GM21447 (cell line): Measurements from ENCODE around the gene CUBN.

ENCODE experiments used
- ATAC-seq: cut with Tn5 transposase; IDR thresholded peaks from one replicate; pipeline ENCODE4 v1.9.1; 2021; ENCODE audit not compliant: unreplicated experiment

Gene CUBN

DNA sequence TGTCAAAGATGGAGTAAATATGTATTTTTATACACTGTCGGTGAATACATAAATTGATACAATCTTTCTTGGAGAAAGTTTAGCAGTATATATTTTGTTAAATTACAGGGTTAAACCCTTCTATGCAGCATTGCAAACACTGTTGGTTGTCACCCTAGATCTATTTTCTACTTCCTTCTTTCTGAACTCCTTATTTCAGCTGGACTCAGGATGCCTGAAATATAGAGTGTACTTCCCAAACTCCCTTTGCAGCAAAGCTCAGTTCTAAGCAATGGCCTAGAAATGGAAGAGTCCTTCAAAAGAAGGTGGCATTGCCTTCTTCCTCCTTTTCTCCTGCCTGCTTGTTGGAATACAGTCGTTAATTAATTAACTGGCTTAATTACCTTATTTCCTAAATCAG, 20.6 kb downstream of the CUBN start:
- ATAC-seq, result no peak

DNA sequence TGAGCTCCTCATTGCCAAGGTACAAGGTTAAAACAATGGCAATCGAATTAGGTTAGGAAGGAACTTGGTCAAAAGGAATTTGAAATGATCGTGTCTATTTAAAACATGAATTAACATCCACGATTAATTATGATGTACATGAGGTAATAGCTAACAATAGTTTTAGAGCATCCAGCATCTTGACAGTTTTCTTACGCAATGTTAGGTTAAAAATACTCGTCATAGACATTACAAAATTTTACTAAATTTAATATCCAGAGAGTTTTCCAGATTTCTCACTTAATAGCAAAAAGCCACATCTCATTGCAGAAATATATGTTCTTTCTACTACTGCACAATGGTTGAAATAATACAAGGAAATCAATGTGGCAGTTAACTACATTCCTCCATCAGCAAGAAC, 22.6 kb downstream of the CUBN start:
- no peak for ATAC-seq

DNA sequence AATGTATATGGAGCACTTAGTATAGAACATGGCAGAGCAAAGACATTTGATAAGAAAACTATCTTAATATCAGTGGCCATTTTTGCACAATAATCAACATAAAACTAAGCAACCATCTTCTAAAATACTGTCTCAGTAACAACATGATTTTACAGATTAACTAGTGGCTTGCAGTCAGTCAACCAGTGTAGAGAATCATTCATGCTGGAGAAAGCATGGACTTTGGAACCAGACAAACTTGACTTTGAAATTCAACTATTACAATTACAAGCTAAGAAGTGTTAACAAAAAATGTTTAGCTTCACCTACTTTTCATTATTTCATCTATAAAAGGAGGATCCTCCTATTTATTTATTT, 27.7 kb downstream of the CUBN start:
- no peak for ATAC-seq

DNA sequence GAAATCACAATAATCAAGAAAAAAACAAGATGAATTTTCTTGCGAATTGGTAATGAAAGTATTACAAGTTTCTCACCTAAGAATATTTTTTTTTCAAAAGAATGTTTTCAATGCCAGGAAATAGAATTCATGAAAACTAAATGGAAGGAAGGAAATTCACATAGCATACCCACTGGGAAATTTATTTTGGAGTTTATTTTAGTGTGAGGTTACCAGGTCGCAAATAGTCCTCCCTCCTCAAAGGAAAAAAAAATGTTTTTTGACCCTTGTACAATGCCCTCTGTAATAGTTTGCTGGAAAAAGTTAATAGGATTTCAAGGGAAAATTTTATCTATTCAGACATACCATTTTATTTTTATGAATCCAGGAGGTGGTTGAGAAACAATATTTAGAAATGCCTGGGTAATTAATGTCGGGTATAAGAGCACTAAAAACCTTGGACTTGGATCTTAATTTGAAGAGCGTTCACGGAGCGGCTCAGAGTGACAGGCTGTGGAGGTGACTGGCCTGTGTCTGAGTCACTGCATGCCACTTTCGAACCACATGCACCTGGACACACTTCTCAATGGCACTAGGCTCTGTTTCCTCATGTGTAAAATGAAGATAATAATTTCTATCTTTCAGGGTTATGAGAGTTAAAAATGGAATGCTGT, 28.2 kb downstream of the CUBN start:
- ATAC-seq, result no peak

DNA sequence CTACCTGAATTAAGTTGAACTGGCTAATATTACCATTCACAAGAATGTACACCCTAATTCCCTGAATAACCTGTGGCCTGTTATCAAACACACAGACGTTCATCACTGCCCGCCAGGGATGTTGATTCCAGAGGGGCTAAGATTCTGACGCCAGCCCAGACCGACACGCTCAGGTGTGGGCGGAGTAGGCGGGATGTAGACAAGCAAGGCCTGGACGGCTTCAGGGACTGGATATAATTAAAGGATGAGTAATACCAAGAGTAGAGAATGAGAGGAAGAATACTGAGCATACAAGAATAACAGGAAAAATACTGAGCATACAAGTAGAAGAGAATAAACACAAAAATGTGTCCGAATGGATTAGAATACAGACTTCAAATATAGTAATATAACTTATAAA, 29.0 kb downstream of the CUBN start:
- ATAC-seq, result no peak

DNA sequence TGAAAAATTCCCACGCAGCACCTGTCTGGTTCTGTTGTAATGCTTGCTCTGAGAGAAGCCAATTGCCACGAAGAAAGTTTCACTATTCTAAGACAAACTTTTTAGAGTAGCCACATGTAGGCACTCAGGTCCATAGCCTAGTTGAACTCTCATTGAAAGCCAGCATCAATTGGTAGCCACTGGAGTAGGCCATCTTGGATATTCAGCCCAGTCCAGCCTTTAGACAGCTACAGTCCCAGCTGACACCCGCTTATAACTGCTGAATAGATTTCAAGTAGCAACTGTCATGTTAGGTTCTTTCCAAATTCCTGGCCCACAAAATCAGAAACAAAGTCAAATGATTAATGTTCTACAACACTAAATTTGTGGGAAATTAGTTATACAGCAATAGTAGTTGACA, 31.6 kb downstream of the CUBN start:
- no peak for ATAC-seq

DNA sequence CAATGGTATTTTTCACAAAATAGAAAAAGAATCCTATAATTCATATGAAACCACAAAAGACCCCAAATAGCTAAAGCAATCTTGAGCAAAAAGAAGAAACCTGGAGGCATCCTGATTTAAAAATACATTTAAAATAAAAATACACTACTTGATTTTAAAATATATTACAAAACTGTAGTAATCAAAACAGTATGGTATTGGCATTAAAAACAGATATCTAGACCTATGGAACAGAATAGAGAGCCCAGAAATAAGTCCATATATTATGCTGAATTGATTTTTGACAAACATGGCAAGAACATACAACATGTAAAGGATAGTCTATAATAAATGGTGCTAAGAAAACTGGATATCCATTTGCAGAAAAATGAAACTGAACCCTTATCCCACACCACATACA, 34.8 kb downstream of the CUBN start:
- no peak for ATAC-seq

DNA sequence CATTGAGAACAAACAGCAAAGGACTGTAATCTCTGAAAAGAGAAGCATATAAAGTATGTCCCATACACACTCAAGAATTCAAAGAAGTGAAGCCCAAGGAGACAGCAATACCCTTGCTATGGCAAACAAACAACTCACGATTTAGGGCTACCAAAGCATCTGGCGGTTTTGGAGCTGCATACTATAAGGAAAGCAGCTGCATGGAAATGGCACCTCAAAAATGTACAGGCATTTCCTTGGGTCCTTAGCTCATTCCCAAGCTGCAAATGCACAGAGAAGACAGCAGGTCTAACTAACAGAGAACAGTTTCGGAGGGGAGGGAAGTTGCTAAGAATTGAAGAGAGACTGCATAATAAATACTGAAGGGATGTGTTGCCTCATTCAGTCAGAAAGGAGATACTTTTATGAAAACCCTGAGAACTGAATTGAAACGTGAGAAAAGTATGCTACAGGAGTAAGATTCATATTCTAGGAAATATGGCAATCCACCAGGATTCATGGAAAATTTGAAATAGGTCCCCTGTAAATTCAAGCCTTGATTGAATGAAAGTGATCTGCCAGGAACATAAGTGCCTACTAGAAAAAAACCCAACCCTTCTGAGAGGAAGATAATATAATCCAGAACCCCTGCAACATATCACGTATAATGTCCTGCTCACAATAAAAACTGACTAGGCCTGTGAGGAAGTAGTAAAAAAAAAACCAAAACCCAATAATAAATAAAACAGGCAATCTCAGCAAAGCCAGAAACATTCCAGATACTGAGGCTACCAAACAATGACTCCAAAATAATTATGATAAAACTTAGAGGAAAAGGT, 36.4 kb downstream of the CUBN start:
- ATAC-seq, result no peak

DNA sequence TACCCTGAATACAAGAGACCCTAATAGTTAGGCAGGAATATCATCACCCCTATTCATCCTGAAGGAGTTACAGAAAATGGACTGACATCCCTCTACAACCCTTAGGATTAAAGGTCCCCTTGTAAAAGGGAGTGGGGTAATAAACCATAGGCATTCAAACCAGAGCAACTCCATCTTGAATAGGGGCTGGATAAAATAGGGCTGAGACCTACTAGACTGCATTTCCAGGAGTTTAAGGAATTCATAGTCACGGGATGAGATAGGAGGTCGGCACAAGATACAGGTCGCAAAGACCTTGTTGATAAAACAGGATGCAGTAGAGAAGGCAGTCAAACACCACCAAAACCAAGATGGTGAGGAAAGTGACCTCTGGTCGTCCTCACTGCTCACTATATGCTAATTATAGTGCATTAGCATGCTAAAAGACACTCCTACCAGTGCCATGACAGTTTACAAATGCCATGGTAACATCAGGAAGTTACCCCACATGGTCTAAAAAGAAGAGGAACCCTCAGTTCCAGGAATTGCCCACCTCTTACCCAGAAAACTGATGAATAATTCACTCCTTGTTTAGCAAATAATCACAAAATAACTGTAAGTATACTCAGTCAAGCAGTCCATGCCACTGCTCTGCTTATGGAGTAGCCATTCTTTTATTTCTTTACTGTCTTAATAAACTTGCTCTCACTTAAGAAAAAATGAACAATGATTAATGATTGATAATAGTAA, 37.2 kb downstream of the CUBN start:
- ATAC-seq, result no peak

DNA sequence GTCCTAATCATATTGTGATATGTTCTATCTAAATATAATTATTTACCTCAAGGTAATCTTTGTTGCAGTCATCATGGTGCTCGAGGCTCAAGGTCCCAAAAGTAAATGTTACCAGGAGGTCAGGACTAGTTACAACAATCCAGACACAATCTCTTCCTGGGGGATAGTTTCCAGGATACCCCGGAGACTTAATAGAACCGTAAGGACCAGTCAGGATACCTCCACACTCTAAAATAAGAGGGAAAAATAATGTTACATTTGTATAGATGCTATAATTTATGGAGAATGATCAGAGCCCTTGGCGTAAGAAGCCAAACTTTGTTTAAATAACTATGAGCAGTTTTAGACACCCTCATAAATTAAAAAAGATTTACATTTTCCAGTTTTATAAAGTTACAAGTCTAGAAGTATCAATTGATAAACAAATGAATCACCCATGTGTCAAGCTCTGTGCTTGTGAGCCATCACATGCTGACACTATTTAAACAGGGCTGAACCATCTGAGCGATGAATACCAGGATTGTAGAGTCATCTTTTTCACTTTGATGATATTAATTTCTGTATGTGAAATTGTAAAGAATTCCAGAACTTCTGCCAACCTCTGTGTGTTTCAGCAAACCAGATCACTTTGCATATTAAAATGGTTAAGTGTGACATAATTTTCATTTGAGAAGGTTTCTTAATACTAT, 41.3 kb downstream of the CUBN start:
- ATAC-seq, result no peak

DNA sequence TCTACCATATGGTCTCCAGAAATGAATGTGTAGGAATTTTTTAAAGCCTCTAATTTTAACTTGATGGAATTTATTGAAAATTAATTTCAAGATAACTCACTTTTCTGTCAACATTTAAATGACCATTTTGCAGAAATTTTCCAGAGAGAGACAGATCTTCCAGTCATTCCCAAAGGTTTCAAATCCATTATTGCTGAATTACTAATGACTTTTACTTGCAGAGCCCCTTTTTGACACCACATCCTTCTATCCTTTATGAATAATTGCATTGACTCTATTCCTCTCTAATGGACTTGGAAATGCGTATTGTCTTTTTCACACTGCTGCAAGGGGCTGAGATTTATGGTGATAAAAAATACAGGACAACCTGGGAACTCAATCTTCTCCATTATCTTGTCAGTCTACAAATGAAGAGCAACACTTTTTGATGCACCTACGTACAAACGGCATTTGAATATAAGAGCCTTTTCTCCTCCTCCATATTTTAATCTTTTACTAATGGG, 42.7 kb downstream of the CUBN start:
- ATAC-seq, result no peak

DNA sequence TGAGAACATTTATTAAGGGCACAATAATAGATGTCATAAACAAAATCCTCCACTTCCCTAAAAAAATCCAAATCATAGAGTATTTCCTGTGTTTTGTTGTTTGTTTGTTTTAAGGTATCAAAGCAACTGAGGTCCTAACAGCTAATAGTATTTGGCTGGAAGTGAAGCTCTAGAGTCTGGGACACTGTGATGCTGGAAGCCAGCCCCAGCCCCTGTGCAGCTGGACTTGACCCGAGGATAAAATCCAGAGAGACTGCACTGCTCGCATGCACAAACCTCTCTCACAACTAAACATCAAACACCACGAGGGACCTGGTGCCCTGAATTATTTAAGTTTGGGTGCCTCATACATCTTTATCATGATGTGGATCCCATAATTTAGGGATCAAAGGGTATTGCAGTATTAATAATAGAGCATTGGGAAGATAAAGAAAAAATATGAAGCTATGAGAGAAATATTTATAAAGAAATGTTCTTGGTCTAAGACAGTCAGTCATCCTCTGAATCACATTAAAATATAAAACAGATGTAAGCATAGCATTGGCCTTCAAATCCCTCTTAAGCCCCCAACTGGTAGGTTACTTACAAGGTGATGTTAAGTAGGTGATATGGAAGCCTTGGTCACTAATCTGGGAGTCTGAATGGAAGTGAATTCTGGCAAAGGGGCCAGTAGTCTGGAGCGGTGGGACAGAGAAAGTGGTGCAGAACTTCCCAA, 44.4 kb downstream of the CUBN start:
- ATAC-seq, result no peak

DNA sequence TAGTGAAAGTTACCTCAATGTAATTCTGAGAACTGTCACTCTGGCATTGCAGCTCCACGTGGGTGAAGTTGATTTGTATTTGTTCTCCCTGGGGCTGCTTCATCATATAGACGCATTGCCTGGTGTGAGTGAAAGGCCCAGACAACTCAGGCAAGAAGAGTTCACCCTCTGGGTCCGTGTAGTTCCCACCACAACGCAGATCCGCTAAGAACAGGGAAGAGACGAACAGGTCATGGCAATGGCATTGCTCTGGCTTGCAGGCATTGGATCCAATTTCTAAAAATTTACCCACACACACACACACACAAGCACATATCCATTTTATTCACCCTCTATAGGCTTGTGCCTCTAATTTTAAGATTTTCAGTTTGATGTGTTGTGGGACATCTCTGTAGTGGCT, 45.4 kb downstream of the CUBN start:
- ATAC-seq, result no peak

DNA sequence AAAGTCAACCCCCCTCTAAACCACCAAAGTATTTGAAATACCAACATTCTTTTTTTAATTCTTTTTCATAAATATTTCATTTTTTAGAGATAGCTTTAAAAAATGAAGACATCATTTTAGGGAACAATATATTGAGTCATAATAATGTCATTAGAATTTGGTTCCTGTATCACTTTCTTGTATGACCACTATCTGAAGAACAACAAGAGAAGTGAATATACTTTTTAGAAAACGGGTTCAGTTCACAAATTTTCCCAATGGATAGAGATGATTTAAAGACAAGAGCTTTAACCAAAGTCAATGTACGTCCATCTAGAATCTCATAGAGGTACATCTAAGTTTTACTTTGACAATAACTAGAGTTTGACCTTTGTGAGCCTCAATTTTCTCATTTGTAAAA, 48.2 kb downstream of the CUBN start:
- no peak for ATAC-seq

DNA sequence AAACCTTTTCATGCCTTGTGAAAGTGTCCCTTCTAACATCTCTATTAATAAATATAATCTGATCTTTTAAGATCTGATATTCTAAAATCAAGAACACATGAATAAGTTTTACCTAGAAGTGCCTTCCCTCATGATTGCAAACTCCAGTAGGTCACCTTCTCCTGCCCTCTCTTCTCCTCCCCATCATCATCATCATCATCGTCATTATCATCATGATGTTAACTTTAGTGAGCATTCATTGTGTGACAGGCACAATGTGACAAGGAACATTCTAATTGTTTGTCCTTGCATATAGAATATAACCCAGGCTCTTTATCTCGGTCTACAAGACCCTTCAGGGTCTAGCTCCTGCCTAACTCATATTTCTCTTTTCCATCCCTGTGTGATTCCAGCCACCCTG, 51.7 kb downstream of the CUBN start:
- no peak for ATAC-seq

DNA sequence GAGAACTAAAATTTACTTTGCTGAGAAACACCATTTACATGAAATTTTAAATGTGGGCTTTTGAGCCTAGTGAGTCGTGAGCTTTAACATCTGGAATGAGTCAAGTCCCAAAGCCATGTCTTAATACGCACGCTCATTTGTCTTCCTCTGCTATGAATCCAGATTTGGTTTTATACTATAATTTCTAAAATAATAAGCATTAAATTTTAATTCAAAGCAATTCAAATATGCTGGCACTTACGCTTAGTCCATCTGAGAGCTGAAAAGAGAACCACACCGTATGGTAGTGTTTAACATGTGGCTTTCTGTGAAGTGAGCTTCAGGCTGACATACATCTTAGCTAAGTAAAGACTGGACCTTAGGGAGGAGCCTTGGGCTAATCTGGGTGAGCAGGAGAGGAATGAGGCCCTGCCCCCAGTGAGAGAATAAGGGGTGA, 52.2 kb downstream of the CUBN start:
- ATAC-seq, result no peak

DNA sequence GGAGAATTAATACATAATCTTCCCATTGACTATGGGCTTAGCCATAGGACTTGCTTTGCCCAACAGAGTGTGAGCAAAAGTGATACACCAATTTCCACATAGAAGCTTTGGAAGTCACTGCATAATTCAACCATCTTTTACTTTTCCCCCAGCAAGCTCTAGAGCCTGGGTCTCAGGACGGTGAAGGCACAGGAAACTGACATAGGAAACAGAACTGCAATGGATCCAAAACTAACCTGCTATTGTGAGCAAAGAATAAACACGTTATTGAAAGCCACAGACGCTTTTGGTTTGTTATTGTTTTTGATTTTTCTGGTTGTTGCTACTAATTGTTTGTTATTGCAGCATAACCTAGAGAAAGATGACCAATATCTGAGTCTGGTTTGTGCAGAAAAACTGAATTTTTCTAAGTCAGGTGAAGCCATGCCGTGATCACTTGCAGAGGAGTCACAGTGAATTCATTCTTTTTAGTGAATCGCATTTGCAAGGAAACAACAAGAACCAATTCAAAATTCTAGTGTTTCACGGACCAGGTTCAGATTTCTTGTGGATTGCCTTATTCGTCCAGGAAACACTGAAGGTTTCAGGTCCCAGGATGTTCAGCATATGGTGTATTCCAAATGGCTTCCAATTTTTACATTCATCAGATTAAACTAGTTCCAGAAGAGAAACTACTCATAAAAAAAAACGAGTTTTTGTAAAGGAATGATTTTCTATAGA, 52.8 kb downstream of the CUBN start:
- no peak for ATAC-seq

DNA sequence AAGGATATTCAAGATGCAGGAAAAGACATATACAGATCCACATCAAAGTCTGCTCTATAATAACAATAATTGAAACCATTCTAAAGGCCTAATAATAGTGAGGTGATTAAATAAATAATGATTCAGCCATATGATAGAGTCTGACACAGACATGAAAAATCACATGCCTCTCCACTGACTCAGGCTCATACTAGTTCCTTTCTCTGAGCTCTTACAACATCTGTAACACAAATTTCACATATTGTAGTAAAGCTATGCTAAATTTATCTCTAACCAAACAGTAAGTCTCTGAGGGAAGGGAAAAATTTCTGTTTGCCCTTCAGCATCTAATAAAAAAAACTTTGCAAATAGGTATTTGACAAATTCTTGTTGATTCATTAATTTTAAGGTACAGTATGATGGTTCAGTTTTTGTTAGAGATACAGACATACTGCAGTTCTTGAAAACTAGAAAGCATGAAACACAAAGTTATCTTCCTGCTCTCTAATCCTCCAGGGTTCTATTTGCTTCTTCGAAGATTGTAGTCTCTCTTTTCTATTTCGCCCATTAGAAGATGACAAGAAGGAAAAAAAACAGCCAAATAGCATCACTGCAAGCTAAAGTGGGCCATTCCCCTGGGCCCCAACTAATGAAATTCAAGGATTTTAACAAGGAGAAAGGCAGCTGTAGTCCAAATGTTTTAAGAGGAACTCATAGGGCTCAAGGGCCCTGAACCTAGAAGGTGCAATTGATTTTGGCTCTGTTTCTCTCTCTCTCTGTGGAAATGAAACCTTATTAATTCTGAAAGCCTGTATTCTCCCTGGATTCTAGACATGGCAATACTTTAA, 53.9 kb downstream of the CUBN start:
- no peak for ATAC-seq

DNA sequence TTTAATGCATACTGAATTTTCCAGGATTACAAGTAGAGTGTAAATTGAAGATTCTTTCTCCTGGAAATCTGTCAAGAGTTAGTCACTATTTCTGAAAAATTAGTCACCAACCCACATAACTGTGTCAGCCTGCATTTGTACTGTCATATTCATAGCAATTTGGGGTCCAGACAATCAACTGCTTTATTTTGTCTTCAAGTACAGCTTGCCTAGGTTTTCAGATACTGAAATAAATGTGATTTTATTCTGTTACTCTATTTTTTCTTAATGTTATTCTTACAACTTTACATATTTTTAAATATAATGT, 55.1 kb downstream of the CUBN start:
- no peak for ATAC-seq
